ENCODE results near the gene ABCC5.

- TF ChIP-seq SIN3A (IDR thresholded peaks at IDR 0.05; ENCODE audit: borderline replicate concordance, insufficient read depth, low read length) (no peak), TAF1 (IDR thresholded peaks at IDR 0.05; ENCODE audit: borderline replicate concordance, insufficient read depth, low read length) (no peak), POLR2AphosphoS5 (IDR thresholded peaks at IDR 0.05; ENCODE audit: low read depth, low read length) (no peak)
These were observed 51.3 kb downstream of the ABCC5 start for GRCh38 chr3:183966361-183966791.

Measured in PFSK-1 (cell line).